ENCODE measurements around the gene GOLGA6B. TPM values are rescaled to one million over a fixed set of nuclear protein-coding genes. Genes with fewer than 3 reads are reported as not detected.
"Not testable (repeated sequence)": the region's sequence is repeated elsewhere in the genome, so short reads cannot be mapped to it uniquely, and the experiment has no call there.

Gene GOLGA6B
- total RNA-seq = not detected in 2 replicates
- long read RNA-seq = 0 reads

- not testable (repeated sequence) for H3K27me3 Mint-ChIP-seq (ENCODE audit: unreplicated experiment); H3K27ac Mint-ChIP-seq (ENCODE audit: unreplicated experiment)
These were observed at the start of gene GOLGA6B for GRCh38 chr15:72654397-72654796. Gene GOLGA6B (plus strand): TSS chr15:72654697. CDS start chr15:72654738, 41 bp downstream.

GRCh38 chr15:72604794-72605193 lies 49.7 kb upstream of the GOLGA6B start:
- TF ChIP-seq CTCF (IDR thresholded peaks at IDR 0.05) = no peak
- no peak for DNase-seq (ENCODE audit: extremely low spot score, unreplicated experiment)
- no peaks in the 10 kb centered on the region for H3K9me3 Mint-ChIP-seq (ENCODE audit: unreplicated experiment)
- H3K27me3 Mint-ChIP-seq (ENCODE audit: unreplicated experiment) = no peaks in the 10 kb centered on the region
- peaks cover 2% of the 10 kb centered on the region for H3K36me3 Mint-ChIP-seq (ENCODE audit: unreplicated experiment)
- H3K4me3 Mint-ChIP-seq (ENCODE audit: unreplicated experiment) = no peak overlapping the region
- no peak overlapping the region for H3K27ac Mint-ChIP-seq (ENCODE audit: unreplicated experiment)
- no peaks in the 10 kb centered on the region for H3K4me1 Mint-ChIP-seq (ENCODE audit: unreplicated experiment)

More at GRCh38 chr15:72654397-72654796, at the start of gene GOLGA6B:
- H3K36me3 Mint-ChIP-seq (ENCODE audit: unreplicated experiment); H3K4me3 Mint-ChIP-seq (ENCODE audit: unreplicated experiment); H3K9me3 Mint-ChIP-seq (ENCODE audit: unreplicated experiment); H3K4me1 Mint-ChIP-seq (ENCODE audit: unreplicated experiment); DNase-seq (ENCODE audit: extremely low spot score, unreplicated experiment): not testable (repeated sequence)

GRCh38 chr15:72608084-72608483 lies 46.4 kb upstream of the GOLGA6B start:
- H3K27me3 Mint-ChIP-seq (ENCODE audit: unreplicated experiment); H3K36me3 Mint-ChIP-seq (ENCODE audit: unreplicated experiment); DNase-seq (ENCODE audit: extremely low spot score, unreplicated experiment); H3K4me3 Mint-ChIP-seq (ENCODE audit: unreplicated experiment); H3K27ac Mint-ChIP-seq (ENCODE audit: unreplicated experiment); H3K4me1 Mint-ChIP-seq (ENCODE audit: unreplicated experiment); H3K9me3 Mint-ChIP-seq (ENCODE audit: unreplicated experiment): not testable (repeated sequence)

- Mint-ChIP-seq H3K27me3 (ENCODE audit: unreplicated experiment) (peaks cover 4% of the 10 kb centered on the region), H3K4me1 (ENCODE audit: unreplicated experiment) (no peaks in the 10 kb centered on the region), H3K36me3 (ENCODE audit: unreplicated experiment) (peaks cover 2% of the 10 kb centered on the region), H3K27ac (ENCODE audit: unreplicated experiment) (no peak overlapping the region), H3K4me3 (ENCODE audit: unreplicated experiment) (no peak overlapping the region), H3K9me3 (ENCODE audit: unreplicated experiment) (no peaks in the 10 kb centered on the region)
- TF ChIP-seq CTCF (IDR thresholded peaks at IDR 0.05) = no peak
- no peak for DNase-seq (ENCODE audit: extremely low spot score, unreplicated experiment)
These were observed 44.6 kb upstream of the GOLGA6B start for GRCh38 chr15:72609862-72610261.

- not testable (repeated sequence) for H3K27ac Mint-ChIP-seq (ENCODE audit: unreplicated experiment); H3K36me3 Mint-ChIP-seq (ENCODE audit: unreplicated experiment); H3K9me3 Mint-ChIP-seq (ENCODE audit: unreplicated experiment); H3K4me1 Mint-ChIP-seq (ENCODE audit: unreplicated experiment); H3K4me3 Mint-ChIP-seq (ENCODE audit: unreplicated experiment); H3K27me3 Mint-ChIP-seq (ENCODE audit: unreplicated experiment); DNase-seq (ENCODE audit: extremely low spot score, unreplicated experiment)
These were observed 42.2 kb upstream of the GOLGA6B start for GRCh38 chr15:72612324-72612723.

DNA sequence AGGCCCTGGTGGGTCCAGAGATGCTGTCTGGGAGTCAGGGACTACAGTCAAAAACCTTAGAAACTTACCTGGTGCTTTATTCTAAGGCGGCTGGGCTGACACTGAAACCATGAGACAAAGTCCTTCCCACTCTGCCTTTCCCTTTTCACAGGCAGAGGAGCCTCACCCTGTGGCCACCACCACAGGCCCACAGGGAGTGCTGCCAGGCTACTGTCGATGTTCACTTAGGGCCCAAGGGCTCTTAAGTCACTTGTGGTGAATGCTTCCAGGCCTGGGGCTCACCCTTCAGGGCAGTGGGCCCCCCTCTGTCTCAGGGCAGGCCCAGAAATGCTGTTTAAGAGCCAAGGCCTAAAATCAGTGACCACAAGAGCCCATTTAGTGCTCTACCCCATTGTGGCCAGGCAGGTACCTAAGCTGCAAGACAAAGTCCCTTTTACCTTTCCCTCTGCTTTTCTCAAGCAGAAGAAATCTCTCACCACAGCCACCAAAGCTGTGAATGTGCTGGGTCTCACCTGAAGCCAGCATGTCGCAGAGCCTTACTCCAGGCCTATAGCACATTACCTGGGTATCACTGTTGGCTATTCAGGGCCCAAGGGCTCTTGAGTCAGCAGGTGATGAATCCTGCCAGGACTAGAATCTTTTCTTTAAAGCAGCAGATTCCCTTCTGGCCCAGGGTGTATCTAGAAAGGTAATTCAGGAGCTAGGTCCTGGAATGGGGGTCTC lies 39.5 kb upstream of the GOLGA6B start:
- Mint-ChIP-seq H3K27ac (ENCODE audit: unreplicated experiment) (no peak overlapping the region), H3K4me1 (ENCODE audit: unreplicated experiment) (no peaks in the 10 kb centered on the region), H3K9me3 (ENCODE audit: unreplicated experiment) (no peaks in the 10 kb centered on the region), H3K36me3 (ENCODE audit: unreplicated experiment) (no peaks in the 10 kb centered on the region), H3K4me3 (ENCODE audit: unreplicated experiment) (no peak overlapping the region), H3K27me3 (ENCODE audit: unreplicated experiment) (peaks cover 4% of the 10 kb centered on the region)
- DNase-seq (ENCODE audit: extremely low spot score, unreplicated experiment) = no peak
- no peak for TF ChIP-seq CTCF (IDR thresholded peaks at IDR 0.05)

DNA sequence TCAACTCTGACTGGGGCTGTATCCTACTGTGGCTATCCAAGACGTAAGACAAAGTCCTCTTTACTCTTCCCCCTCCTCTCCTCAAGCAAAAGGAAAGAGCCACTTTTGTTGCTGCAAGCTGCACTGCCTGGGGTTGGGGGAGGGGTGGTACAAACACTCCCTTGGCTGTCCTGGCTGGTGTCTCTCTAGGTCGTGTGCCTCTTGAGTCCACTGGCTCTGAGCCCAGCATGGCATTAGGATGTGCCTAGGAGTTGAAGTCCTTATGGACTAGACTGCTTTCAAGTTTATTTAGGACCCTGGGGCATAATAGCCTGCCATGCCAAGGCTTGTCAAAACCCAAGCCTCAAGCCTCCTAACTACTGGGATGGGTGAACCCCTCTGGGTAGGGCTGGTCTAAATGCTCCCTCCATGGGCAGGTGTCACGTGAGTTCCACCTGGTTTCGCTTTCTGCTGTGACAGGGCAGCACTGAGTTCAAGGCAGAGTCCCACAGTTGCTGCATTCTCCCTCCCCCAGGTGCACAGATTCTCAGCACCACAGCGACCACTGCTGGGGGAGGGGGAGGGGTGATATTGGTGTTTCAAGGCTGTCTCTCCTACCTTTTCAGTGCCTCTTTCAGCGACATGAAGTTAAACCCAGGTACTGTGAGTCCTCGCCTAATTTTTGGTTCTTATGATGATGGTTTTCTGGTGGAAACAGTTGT lies 38.8 kb upstream of the GOLGA6B start:
- H3K36me3 Mint-ChIP-seq (ENCODE audit: unreplicated experiment); H3K27ac Mint-ChIP-seq (ENCODE audit: unreplicated experiment); H3K9me3 Mint-ChIP-seq (ENCODE audit: unreplicated experiment): not testable (repeated sequence)

More for the DNA sequence above, 38.8 kb upstream of the GOLGA6B start:
- H3K27me3 Mint-ChIP-seq (ENCODE audit: unreplicated experiment); H3K4me3 Mint-ChIP-seq (ENCODE audit: unreplicated experiment); DNase-seq (ENCODE audit: extremely low spot score, unreplicated experiment); H3K4me1 Mint-ChIP-seq (ENCODE audit: unreplicated experiment): not testable (repeated sequence)
